ENCODE data around the gene NBEA. TPM values are rescaled to one million over a fixed set of nuclear protein-coding genes. Genes with fewer than 3 reads are reported as not detected.

NBEA gene
- total and polyA plus RNA-seq, 2 experiments from 2014 or later: 9.1 to 29.1 TPM

GRCh38 chr13:35256459-35257148 lies 314.5 kb downstream of the NBEA start:
- no peaks in the 10 kb centered on the region for H4K20me1 ChIP-seq (replicated peaks; ENCODE audit: insufficient read depth)
- H3K4me1 Mint-ChIP-seq: no peaks in the 10 kb centered on the region
- TF ChIP-seq CREB1 (CRISPR knock-in tag; IDR thresholded peaks at IDR 0.05; ENCODE audit: low read depth): no peak
- no peak for TF ChIP-seq CTCF (conservative IDR thresholded peaks at IDR 0.05; ENCODE audit: low read depth in 2 of 2)
- TF ChIP-seq NANOG (IDR thresholded peaks at IDR 0.05; ENCODE audit: borderline replicate concordance): no peak
- TF ChIP-seq ZNF114 (CRISPR knock-in tag; IDR thresholded peaks at IDR 0.05): no peak
- no peak for TF ChIP-seq ZNF462 (CRISPR knock-in tag; IDR thresholded peaks at IDR 0.05)
- no peak for TF ChIP-seq REST (IDR thresholded peaks at IDR 0.05; ENCODE audit: unreplicated experiment)
- TF ChIP-seq ZNF331 (CRISPR knock-in tag; IDR thresholded peaks at IDR 0.05; ENCODE audit: low read depth): no peak
- no peak for TF ChIP-seq ETS1 (IDR thresholded peaks at IDR 0.05)
- no peak for TF ChIP-seq EZH2 (IDR thresholded peaks at IDR 0.05; ENCODE audit: low read depth, unreplicated experiment)
- TF ChIP-seq STAT1 (IDR thresholded peaks at IDR 0.05; ENCODE audit: unreplicated experiment): no peak
- TF ChIP-seq JUNB (IDR thresholded peaks at IDR 0.05; ENCODE audit: unreplicated experiment): no peak
- TF ChIP-seq POLR2AphosphoS5 (IDR thresholded peaks at IDR 0.05; ENCODE audit: low read depth): no peak
- no peak for TF ChIP-seq EZH2phosphoT487 (IDR thresholded peaks at IDR 0.05; ENCODE audit: unreplicated experiment)
- ATAC-seq (no peak), DNase-seq (ENCODE audit: low spot score) (no peak)
- H3K4me1 ChIP-seq (ENCODE audit: insufficient read depth): no peaks in the 10 kb centered on the region
- H3K27me3 Mint-ChIP-seq (ENCODE audit: insufficient read depth, low read depth, poor library complexity): no peaks in the 10 kb centered on the region
- H3K4me3 Mint-ChIP-seq: no peak overlapping the region
- no peak overlapping the region for H3K27ac Mint-ChIP-seq
- no peaks in the 10 kb centered on the region for H3K36me3 ChIP-seq (ENCODE audit: insufficient read depth)
- H3K27me3 ChIP-seq (ENCODE audit: insufficient read depth): no peaks in the 10 kb centered on the region
- peaks cover 41% of the 10 kb centered on the region for H3K36me3 Mint-ChIP-seq (ENCODE audit: low read depth)
- H3K4me3 ChIP-seq: no peak overlapping the region
- H3K79me2 ChIP-seq (replicated peaks; ENCODE audit: insufficient read depth): no peaks in the 10 kb centered on the region
- no peak overlapping the region for H3K4me2 ChIP-seq
- no peaks in the 10 kb centered on the region for H3F3A ChIP-seq (replicated peaks; ENCODE audit: low read depth)
- peaks cover 16% of the 10 kb centered on the region for H3K9me3 Mint-ChIP-seq
- no peak overlapping the region for H3K27ac ChIP-seq (ENCODE audit: low read depth)
- no peak overlapping the region for H2AFZ ChIP-seq
- no peaks in the 10 kb centered on the region for H3K9me2 ChIP-seq (ENCODE audit: insufficient read depth)

Data from GM23338 (cell line).